HG02870 (cell line): ENCODE measurements around the gene BNC1.

ENCODE experiments used
- ATAC-seq: cut with Tn5 transposase; IDR thresholded peaks from one replicate; pipeline ENCODE4 v1.9.1; 2021; ENCODE audit warnings: mild to moderate bottlenecking, moderate library complexity; ENCODE audit not compliant: unreplicated experiment

The BNC1 gene

GRCh38 chr15:83284559-83285283 lies at the start of gene BNC1:
BNC1 (minus strand) TSS chr15:83284664; CDS start chr15:83284628, 36 bp downstream.
- ATAC-seq: no peak

GRCh38 chr15:83327041-83327440 lies 42.6 kb upstream of the BNC1 start:
- ATAC-seq: no peak

- no peak for ATAC-seq
These were observed 40.3 kb upstream of the BNC1 start for GRCh38 chr15:83324799-83325198.

- ATAC-seq: no peak
These were observed 38.8 kb upstream of the BNC1 start for GRCh38 chr15:83323296-83323711.

- ATAC-seq: no peak
These were observed 38.2 kb upstream of the BNC1 start for GRCh38 chr15:83322691-83323090.

GRCh38 chr15:83322061-83322460 lies 37.6 kb upstream of the BNC1 start:
- ATAC-seq: no peak

- ATAC-seq: no peak
These were observed 36.4 kb upstream of the BNC1 start for GRCh38 chr15:83320844-83321243.

- ATAC-seq: no peak
These were observed 35.9 kb upstream of the BNC1 start for GRCh38 chr15:83320404-83320803.

- ATAC-seq: no peak
These were observed 35.3 kb upstream of the BNC1 start for GRCh38 chr15:83319771-83320170.

GRCh38 chr15:83318861-83319415 lies 34.5 kb upstream of the BNC1 start:
- no peak for ATAC-seq

- no peak for ATAC-seq
These were observed 33.6 kb upstream of the BNC1 start for GRCh38 chr15:83318036-83318435.

GRCh38 chr15:83312071-83312470 lies 27.6 kb upstream of the BNC1 start:
- ATAC-seq: no peak

- ATAC-seq: no peak
These were observed 26.3 kb upstream of the BNC1 start for GRCh38 chr15:83310521-83311456.

- ATAC-seq: no peak
These were observed 24.2 kb upstream of the BNC1 start for GRCh38 chr15:83308671-83309070.

- no peak for ATAC-seq
These were observed 22.1 kb upstream of the BNC1 start for GRCh38 chr15:83306561-83306960.

GRCh38 chr15:83305704-83306291 lies 21.3 kb upstream of the BNC1 start:
- ATAC-seq: no peak

GRCh38 chr15:83304861-83305703 lies 20.6 kb upstream of the BNC1 start:
- ATAC-seq: no peak

- no peak for ATAC-seq
These were observed 19.1 kb upstream of the BNC1 start for GRCh38 chr15:83303535-83303934.

GRCh38 chr15:83300826-83301225 lies 16.4 kb upstream of the BNC1 start:
- ATAC-seq: no peak

GRCh38 chr15:83299462-83299861 lies 15.0 kb upstream of the BNC1 start:
- no peak for ATAC-seq
